ENCODE measurements around the gene PRR16.
"Not testable (repeated sequence)": the region's sequence is repeated elsewhere in the genome, so short reads cannot be mapped to it uniquely, and the experiment has no call there.

PRR16 gene

DNA sequence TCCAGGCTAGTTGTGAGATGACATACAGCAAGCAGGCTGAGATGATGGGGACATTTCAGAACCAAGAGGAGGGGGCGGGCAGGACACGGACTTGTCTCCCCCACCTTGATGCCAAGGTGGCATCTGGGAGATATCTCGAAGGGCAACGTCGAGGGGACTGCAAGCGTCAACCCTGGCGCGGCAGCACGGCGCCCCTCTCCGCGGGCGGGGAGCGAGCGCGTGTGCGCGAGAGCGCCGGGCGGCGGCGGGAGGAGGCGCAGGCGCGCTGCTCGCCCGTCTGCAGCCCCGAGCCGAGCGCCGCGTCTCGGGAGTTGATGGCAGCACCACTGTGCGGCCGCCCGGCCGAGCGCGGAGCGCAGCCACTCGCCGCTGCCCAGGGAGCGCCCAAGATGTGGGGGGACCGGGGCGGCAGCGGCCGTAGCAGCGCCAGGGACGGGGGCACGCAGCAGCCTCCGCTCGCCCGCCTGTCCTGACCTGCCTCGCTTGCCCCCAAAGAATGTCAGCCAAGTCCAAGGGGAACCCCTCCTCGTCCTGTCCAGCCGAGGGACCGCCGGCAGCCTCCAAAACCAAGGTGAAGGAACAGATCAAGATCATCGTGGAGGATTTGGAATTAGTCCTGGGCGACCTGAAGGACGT is at the start of gene PRR16:
PRR16 (plus strand) TSS at position 310 of the 636 bp plus-strand sequence.
- DNase-seq (ENCODE audit: low spot score), result peak; percentile 91

- no peak for DNase-seq (ENCODE audit: low spot score)
Measured at GRCh38 chr5:120415985-120416384, 48.1 kb upstream of the PRR16 start.

GRCh38 chr5:120419127-120419526 is 45.0 kb upstream of the PRR16 start:
- DNase-seq (ENCODE audit: low spot score), result no peak

DNA sequence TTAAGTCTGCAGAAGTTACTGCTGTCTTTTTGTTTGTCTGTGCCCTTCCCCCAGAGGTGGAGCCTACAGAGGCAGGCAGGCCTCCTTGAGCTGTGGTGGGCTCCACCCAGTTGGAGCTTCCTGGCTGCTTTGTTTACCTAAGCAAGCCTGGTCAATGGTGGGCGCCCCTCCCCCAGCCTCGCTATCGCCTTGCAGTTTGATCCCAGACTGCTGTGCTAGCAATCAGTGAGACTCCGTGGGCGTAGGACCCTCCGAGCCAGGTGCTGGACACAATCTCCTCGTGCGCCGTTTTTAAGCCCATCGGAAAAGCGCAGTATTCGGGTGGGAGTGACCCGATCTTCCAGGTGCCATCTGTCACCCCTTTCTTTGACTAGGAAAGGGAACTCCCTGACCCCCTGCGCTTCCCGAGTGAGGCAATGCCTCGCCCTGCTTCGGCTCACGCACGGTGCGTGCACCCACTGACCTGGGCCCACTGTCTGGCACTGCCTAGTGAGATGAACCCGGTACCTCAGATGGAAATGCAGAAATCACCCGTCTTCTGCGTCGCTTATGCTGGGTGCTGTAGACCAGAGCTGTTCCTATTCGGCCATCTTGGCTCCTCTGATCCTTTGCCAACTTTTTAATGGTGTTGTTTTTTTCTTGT is 37.3 kb upstream of the PRR16 start:
- not testable (repeated sequence) for DNase-seq (ENCODE audit: low spot score)

GRCh38 chr5:120430572-120430971 is 33.5 kb upstream of the PRR16 start:
- no peak for DNase-seq (ENCODE audit: low spot score)

- DNase-seq (ENCODE audit: low spot score), result no peak
Measured at GRCh38 chr5:120432861-120433260, 31.2 kb upstream of the PRR16 start.

DNA sequence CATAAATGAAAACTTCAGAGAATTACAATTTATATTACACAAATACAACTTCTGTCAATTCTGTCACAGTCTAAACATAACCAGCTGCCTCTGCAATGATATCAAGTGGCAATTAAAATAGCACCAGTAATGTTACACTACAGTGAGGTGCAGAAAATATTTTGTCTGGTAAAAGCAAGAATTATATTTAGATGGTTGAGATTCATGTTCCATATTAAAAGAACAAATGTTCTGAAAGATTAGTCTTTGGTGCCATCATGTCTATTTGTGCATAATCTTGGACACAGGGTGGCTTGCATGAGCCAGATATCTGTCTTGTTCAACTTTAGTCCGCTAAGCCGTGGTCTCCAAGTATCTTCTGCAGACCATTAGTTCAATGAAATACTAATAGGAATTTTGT is 29.0 kb upstream of the PRR16 start:
- no peak for DNase-seq (ENCODE audit: low spot score)

DNA sequence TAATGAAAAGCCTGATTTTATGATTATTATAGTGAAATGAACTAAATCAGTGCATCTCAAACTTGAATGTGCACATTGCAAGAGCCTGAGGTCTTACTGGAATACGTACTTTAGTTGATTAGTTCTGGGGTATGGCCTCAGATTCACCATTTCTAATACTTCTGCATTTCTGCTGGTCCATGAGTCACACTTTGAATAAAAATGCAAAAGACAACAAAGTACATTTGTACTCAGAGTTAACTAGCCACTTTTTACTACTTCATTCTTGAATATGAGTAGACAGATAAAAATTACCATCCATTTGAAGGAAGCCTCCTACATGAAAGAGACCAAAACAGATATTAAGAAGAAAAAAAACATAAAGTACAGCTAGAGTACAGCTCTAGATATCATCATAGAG is 27.1 kb upstream of the PRR16 start:
- no peak for DNase-seq (ENCODE audit: low spot score)

GRCh38 chr5:120442694-120443093 is 21.4 kb upstream of the PRR16 start:
- no peak for DNase-seq (ENCODE audit: low spot score)

DNA sequence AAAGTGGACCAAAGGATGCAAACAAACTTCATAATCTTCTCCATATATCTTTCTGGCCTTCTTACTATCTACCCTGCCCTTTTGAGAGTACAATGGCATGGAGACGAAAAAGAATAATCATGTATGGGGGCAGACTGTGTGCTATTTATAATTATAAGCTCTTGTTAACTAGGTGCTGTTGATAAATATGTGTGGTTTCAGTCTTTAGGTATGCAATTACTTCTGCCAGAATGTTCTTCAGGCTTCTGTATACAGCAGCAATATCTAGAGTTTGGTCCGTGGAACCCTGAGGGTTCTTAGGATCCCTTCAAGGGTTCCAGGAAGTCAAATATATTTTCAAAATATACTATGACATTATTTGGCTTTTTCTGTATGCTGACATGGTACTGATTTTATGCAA is 20.5 kb upstream of the PRR16 start:
- DNase-seq (ENCODE audit: low spot score), result no peak

DNA sequence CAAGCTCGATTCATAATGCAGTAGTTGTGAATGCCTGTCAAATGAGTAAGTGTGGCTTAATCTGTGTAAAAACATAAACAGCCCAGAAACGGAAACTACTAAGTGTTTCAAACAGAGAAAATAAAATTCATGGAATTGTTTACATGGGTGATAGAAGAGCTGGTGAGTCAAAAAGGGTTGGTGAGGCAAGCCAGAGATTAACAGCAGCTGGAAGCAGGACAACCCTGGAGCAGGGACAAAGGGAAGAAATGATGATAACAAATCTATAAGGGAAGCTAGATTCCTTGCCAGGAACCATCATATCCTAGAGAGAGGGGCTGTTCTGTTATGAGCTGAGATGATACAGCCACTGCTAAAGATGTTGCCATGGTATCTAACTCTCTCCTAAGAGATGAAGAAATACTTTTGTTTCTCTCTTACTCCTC is 18.0 kb upstream of the PRR16 start:
- peak; percentile 59 for DNase-seq (ENCODE audit: low spot score)

DNA sequence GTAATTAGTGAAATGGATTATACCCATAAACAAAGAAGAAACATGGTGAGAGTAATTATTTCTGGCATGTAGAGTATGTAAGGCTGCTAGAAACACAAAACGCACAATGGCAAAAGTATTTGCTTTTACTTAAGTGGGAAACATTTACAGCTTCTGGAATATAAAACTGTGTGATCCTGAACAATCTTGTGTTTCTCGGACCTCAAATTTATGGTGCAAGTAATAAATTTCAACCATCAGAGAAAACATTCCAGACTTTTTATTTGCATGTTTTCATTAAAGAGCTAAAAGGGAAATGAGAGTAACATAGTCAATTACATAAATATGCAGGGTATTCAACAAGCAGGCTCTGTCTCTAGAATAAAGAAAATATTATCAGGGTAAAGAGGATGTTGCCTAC is 17.2 kb upstream of the PRR16 start:
- DNase-seq (ENCODE audit: low spot score), result peak; percentile 11

DNA sequence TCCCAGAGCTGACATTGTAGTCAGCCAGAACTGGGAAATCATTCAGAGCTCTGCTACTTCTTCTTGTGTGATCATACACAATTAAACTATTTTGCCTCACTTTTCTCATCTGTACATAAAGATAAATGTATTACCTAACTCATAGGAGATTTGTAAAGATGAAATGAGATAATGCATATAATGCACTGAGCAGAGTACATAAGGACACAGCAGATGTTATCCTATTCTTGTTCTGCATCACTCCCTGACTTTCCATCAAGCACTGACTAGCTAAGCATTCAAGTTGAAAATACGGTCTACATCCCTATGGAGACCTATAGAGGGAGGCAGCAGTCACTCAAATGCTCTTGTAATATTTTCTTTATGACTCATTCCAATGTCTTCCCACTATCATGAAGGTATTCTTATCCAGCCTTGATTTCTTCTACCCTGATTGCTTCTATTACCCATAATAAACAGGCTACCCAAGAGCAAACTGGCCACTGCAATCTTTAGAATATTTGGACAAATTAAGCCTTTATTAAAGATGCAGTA is 16.3 kb upstream of the PRR16 start:
- no peak for DNase-seq (ENCODE audit: low spot score)

DNA sequence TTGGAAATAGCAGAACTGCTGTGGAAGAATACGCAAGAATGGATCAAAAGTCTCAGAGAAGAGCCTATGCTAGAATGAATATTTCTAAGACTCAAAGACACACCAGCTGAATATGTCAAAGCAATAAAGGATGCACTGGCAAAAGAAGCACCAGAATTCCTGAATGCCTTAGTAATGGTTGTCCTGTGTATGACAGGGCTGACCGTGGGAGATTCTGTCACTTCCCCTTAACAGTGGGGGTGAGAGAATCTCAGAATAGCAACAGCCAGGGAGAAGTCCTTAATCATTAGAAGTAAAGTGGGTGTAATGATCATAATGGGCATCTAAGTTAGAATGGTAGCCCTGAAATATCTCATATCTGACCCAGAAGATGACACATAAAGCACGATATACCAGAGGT is 14.6 kb upstream of the PRR16 start:
- DNase-seq (ENCODE audit: low spot score), result peak; percentile 28

- DNase-seq (ENCODE audit: low spot score), result no peak
Measured at GRCh38 chr5:120450910-120451309, 13.2 kb upstream of the PRR16 start.

- no peak for DNase-seq (ENCODE audit: low spot score)
Measured at GRCh38 chr5:120451445-120451844, 12.7 kb upstream of the PRR16 start.

DNA sequence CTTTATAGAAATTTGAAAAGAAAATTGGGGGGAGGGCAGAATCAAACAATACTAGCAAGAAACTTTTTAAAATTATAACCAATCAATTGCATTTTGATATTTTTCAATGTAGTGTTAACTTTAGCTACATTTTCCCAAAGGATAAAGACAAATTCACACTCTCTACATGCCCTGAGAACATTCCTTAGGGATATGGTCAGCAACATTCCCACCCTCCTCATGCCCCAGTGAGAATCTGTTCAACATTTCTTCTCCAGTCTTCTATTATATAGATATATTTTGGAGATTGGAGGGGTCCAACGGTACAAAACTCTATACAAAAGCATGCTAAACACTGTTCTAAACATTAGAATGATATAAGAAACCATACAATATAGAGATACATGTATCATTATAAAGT is 11.6 kb upstream of the PRR16 start:
- no peak for DNase-seq (ENCODE audit: low spot score)

DNA sequence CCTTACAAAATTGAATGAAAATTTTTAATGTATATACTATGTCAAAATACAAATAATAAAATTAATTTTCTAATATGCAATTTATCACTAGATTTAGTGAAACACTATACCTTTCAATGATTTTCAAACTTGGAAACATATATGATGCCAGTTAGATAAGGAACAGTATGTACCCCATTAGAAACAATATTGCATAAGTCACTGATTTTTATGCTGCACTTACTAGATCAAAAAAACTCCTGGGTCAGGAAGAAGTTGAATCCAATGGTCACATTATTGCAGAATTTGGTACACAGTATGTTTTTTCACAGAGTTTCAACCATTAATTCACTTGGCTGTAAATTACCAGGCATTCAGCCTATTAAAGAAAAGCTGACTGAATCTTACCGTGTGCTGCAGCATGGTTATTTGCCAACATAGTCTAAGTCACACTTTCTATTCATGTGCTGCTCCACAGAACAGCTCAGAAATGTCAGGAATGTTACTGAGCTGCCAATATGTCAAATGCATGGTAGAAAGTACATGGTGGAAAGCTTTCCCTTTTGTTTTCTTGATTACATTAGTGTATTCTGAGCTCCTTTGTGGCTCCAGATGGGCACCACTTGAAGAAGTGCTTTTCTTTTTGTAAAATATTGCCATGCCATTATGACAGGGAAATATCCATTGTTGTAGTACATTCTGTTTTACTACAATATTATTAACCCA is 9.9 kb upstream of the PRR16 start:
- DNase-seq (ENCODE audit: low spot score), result peak; percentile 75

DNA sequence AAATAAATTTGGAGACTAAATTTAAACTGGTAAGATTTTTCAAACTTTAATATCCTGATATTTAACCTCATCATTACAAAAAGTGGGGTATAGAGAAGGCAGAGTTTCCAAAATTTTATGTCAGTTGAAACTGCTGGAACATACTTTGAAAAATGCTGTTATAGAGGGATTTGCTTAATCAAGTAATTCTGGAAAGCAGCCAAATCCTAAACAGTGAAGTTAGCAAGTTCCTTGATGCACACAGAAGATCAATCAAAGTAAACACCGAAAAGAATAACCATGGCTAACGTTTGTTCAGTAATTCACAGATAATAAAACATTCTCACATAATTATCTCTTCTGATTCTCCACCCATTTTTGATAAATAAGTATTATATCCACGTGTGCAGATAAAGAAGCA is 8.1 kb upstream of the PRR16 start:
- no peak for DNase-seq (ENCODE audit: low spot score)

- DNase-seq (ENCODE audit: low spot score), result peak; percentile 27
Measured at GRCh38 chr5:120457839-120458507, 6.1 kb upstream of the PRR16 start.

GRCh38 chr5:120458508-120458847 is 5.6 kb upstream of the PRR16 start:
- DNase-seq (ENCODE audit: low spot score), result not testable (repeated sequence)

- no peak for DNase-seq (ENCODE audit: low spot score)
Measured at GRCh38 chr5:120461251-120461650, 2.8 kb upstream of the PRR16 start.

Measured in GM03348 (cell line).